HepG2 (cell line): ENCODE results near the gene ZNF764.
"Not testable (repeated sequence)": the region's sequence is repeated elsewhere in the genome, so short reads cannot be mapped to it uniquely, and the experiment has no call there.

Experiments
- CREM ChIP-seq, 2 experiments: sonication (generic) in 1 of 2; formaldehyde crosslinking in 1 of 2; IDR thresholded peaks; 2 replicates each; pipeline versions ENCODE4 v1.4.0 to v1.6.1; 2016 to 2020; ENCODE audit warnings: antibody characterized with exemption in 1 of 2, mild to moderate bottlenecking in 1 of 2, missing genetic modification reagents in 1 of 2
- ETV5 ChIP-seq: IDR thresholded peaks from 2 replicates; pipeline ENCODE4 v1.6.1; 2018; ENCODE audit warnings: missing biosample characterization, missing genetic modification reagents, inconsistent platforms, borderline replicate concordance
- KDM5A ChIP-seq: fragments of 200-600 bp; sonication (generic); IDR thresholded peaks from 2 replicates; pipeline ENCODE4 v1.7.0; 2018; ENCODE audit warnings: antibody characterized with exemption, mild to moderate bottlenecking, low read length, borderline replicate concordance
- TGIF2 ChIP-seq: IDR thresholded peaks from 2 replicates; pipeline ENCODE4 v1.6.1; 2016; ENCODE audit warnings: control low read depth, missing compliant biosample characterization
- ZNF274 ChIP-seq: sonication (generic); formaldehyde crosslinking; IDR thresholded peaks from 2 replicates; pipeline ENCODE4 v1.5.1; 2020; ENCODE audit warnings: mild to moderate bottlenecking, missing genetic modification reagents
- ZNF280B ChIP-seq: sonication (generic); formaldehyde crosslinking; IDR thresholded peaks from 2 replicates; pipeline ENCODE4 v1.5.0; 2020; ENCODE audit warnings: missing genetic modification reagents, mild to moderate bottlenecking, borderline replicate concordance
- ZNF331 ChIP-seq: sonication (generic); formaldehyde crosslinking; IDR thresholded peaks from 2 replicates; pipeline ENCODE4 v1.4.0; 2020; ENCODE audit warnings: missing genetic modification reagents

GRCh38 chr16:30590869-30591268 lies 32.7 kb upstream of the ZNF764 start:
- not testable (repeated sequence) for TF ChIP-seq CREM (IDR thresholded peaks at IDR 0.05); CREM (CRISPR knock-in tag; IDR thresholded peaks at IDR 0.05); ZNF280B (CRISPR knock-in tag); ZNF331 (CRISPR knock-in tag); TGIF2; KDM5A; ZNF274 (CRISPR knock-in tag); ETV5 (CRISPR knock-in tag)
